ENCODE measurements around the gene MAOB.

MAOB gene

DNA sequence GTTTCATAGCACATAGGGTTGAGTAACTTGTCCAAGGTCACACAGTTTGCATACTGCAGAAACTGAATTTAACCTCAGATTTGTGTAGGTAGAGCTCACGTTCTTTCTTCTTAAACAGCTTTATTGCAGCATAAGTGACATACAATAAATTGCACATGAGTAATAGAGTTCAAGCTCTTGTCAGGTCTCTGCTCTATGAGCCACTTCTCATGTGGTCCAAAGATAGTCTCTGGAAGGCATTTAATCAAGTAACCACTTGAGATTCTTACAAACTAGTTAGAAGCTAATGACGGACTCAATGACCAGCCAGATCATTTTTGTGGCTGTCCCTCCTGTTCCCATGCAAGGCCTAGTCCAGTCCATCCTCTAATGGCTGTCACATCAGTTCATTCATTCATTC lies 68.9 kb downstream of the MAOB start:
- Histone ChIP-seq H3K27ac (ENCODE audit: low read length) (no peak overlapping the region), H4K20me1 (ENCODE audit: insufficient read depth, low read length) (no peaks in the 10 kb centered on the region), H3K4me2 (ENCODE audit: low read depth, low read length) (no peak overlapping the region), H2AFZ (ENCODE audit: low read length) (no peak overlapping the region), H3K4me1 (ENCODE audit: low read length) (no peaks in the 10 kb centered on the region), H3K9me3 (replicated peaks; ENCODE audit: insufficient read depth, low read length) (no peaks in the 10 kb centered on the region), H3F3A (ENCODE audit: insufficient read depth, low read length) (no peaks in the 10 kb centered on the region), H3K27me3 (replicated peaks; ENCODE audit: insufficient read depth, low read length) (no peaks in the 10 kb centered on the region), H3K4me3 (ENCODE audit: low read length) (no peak overlapping the region), H3K36me3 (replicated peaks; ENCODE audit: insufficient read depth, low read length) (no peaks in the 10 kb centered on the region), H3K9ac (ENCODE audit: low read length) (no peak overlapping the region), H3K9me2 (replicated peaks; ENCODE audit: insufficient read depth, low read length) (no peaks in the 10 kb centered on the region), H3K79me2 (ENCODE audit: low read length) (no peaks in the 10 kb centered on the region)
- DNase-seq, result no peak
- TF ChIP-seq EZH2phosphoT487 (IDR thresholded peaks at IDR 0.05; ENCODE audit: low read length) (no peak), EZH2 (optimal IDR thresholded peaks at IDR 0.05; ENCODE audit: low read depth, low read length) (no peak)
- TF ChIP-seq, protein P1, sequence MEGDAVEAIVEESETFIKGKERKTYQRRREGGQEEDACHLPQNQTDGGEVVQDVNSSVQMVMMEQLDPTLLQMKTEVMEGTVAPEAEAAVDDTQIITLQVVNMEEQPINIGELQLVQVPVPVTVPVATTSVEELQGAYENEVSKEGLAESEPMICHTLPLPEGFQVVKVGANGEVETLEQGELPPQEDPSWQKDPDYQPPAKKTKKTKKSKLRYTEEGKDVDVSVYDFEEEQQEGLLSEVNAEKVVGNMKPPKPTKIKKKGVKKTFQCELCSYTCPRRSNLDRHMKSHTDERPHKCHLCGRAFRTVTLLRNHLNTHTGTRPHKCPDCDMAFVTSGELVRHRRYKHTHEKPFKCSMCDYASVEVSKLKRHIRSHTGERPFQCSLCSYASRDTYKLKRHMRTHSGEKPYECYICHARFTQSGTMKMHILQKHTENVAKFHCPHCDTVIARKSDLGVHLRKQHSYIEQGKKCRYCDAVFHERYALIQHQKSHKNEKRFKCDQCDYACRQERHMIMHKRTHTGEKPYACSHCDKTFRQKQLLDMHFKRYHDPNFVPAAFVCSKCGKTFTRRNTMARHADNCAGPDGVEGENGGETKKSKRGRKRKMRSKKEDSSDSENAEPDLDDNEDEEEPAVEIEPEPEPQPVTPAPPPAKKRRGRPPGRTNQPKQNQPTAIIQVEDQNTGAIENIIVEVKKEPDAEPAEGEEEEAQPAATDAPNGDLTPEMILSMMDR (IDR thresholded peaks at IDR 0.05; ENCODE audit: low read length), result no peak

DNA sequence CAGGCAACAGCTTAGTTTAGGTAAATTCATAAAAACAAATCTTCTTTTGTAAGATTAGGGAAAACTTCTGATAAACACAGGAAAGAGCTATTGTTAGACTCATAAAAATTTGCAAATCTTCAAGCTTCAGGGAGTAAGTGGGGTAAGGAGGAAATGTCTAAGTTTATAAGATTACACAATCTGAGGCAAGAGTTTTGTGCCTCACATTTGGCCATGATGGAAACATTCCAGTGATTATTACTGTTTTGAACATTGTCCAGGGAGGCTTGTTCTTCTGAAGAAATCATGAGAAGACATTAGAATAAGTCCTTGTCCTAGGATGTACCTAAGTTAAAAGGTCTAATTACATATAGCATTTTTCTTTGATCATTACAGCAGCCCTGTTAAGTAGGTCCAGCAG lies 72.8 kb downstream of the MAOB start:
- Histone ChIP-seq H3K4me2 (ENCODE audit: low read depth, low read length) (no peak overlapping the region), H3K4me3 (ENCODE audit: low read length) (no peak overlapping the region), H3K9me3 (replicated peaks; ENCODE audit: insufficient read depth, low read length) (no peaks in the 10 kb centered on the region), H3F3A (ENCODE audit: insufficient read depth, low read length) (no peaks in the 10 kb centered on the region), H3K27ac (ENCODE audit: low read length) (no peak overlapping the region), H3K9ac (ENCODE audit: low read length) (no peak overlapping the region), H3K4me1 (ENCODE audit: low read length) (no peaks in the 10 kb centered on the region), H4K20me1 (ENCODE audit: insufficient read depth, low read length) (no peaks in the 10 kb centered on the region), H3K36me3 (replicated peaks; ENCODE audit: insufficient read depth, low read length) (no peaks in the 10 kb centered on the region), H3K9me2 (replicated peaks; ENCODE audit: insufficient read depth, low read length) (no peaks in the 10 kb centered on the region), H3K79me2 (ENCODE audit: low read length) (no peaks in the 10 kb centered on the region), H2AFZ (ENCODE audit: low read length) (no peak overlapping the region), H3K27me3 (replicated peaks; ENCODE audit: insufficient read depth, low read length) (no peaks in the 10 kb centered on the region)
- DNase-seq, result no peak
- TF ChIP-seq EZH2 (optimal IDR thresholded peaks at IDR 0.05; ENCODE audit: low read depth, low read length), result no peak
- no peak for TF ChIP-seq EZH2phosphoT487 (IDR thresholded peaks at IDR 0.05; ENCODE audit: low read length)
- TF ChIP-seq, protein P1 (IDR thresholded peaks at IDR 0.05; ENCODE audit: low read length), result no peak

DNA sequence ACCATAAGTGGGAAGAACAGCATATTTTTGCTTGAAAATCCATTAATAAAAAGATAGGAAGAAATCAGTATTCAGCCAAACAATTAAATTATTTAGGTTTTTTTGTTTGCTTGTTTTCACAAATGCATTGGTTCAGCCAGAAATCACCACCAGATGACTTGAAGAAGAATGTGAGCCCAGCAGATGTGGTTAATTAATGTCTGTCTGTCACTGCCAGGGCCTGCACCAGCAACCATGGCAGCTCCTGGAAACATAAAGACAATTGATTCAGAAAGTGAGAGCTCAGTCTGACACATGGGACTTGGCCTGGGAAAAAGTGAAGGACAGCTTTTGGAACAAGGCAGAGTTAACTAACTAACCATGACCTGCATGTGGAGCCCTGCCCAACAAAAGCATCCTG lies 74.0 kb downstream of the MAOB start:
- no peak overlapping the region for H2AFZ ChIP-seq (ENCODE audit: low read length)
- no peak overlapping the region for H3K9ac ChIP-seq (ENCODE audit: low read length)
- no peaks in the 10 kb centered on the region for H3K4me1 ChIP-seq (ENCODE audit: low read length)
- H3K4me3 ChIP-seq (ENCODE audit: low read length), result no peak overlapping the region
- no peaks in the 10 kb centered on the region for H3K9me3 ChIP-seq (replicated peaks; ENCODE audit: insufficient read depth, low read length)
- H4K20me1 ChIP-seq (ENCODE audit: insufficient read depth, low read length), result no peaks in the 10 kb centered on the region
- H3K36me3 ChIP-seq (replicated peaks; ENCODE audit: insufficient read depth, low read length), result no peaks in the 10 kb centered on the region
- no peak for TF ChIP-seq EZH2 (optimal IDR thresholded peaks at IDR 0.05; ENCODE audit: low read depth, low read length)
- TF ChIP-seq EZH2phosphoT487 (IDR thresholded peaks at IDR 0.05; ENCODE audit: low read length), result no peak
- TF ChIP-seq, protein P1 (IDR thresholded peaks at IDR 0.05; ENCODE audit: low read length), result no peak
- H3K9me2 ChIP-seq (replicated peaks; ENCODE audit: insufficient read depth, low read length), result no peaks in the 10 kb centered on the region
- no peaks in the 10 kb centered on the region for H3F3A ChIP-seq (ENCODE audit: insufficient read depth, low read length)
- no peak for DNase-seq
- H3K4me2 ChIP-seq (ENCODE audit: low read depth, low read length), result no peak overlapping the region
- no peak overlapping the region for H3K27ac ChIP-seq (ENCODE audit: low read length)
- no peaks in the 10 kb centered on the region for H3K79me2 ChIP-seq (ENCODE audit: low read length)
- H3K27me3 ChIP-seq (replicated peaks; ENCODE audit: insufficient read depth, low read length), result no peaks in the 10 kb centered on the region
